ENCODE data around the gene SLCO4C1.

The SLCO4C1 gene

GRCh38 chr5:102312586-102313370, 16.7 kb upstream of the SLCO4C1 start:
- TF ChIP-seq CTCF (IDR thresholded peaks at IDR 0.05; ENCODE audit: insufficient read depth, low read depth, low read length, missing control alignments): no peak
- no peak for DNase-seq (ENCODE audit: low read depth)
- H3K4me3 ChIP-seq (ENCODE audit: low read depth, low read length): no peak overlapping the region

- no peak for DNase-seq (ENCODE audit: low read depth)
- TF ChIP-seq CTCF (IDR thresholded peaks at IDR 0.05; ENCODE audit: insufficient read depth, low read depth, low read length, missing control alignments): no peak
- H3K4me3 ChIP-seq (ENCODE audit: low read depth, low read length): no peak overlapping the region
Measured at GRCh38 chr5:102309586-102309985, 13.5 kb upstream of the SLCO4C1 start.

- no peak overlapping the region for H3K4me3 ChIP-seq (ENCODE audit: low read depth, low read length)
- no peak for TF ChIP-seq CTCF (IDR thresholded peaks at IDR 0.05; ENCODE audit: insufficient read depth, low read depth, low read length, missing control alignments)
- DNase-seq (ENCODE audit: low read depth): no peak
Measured at GRCh38 chr5:102307232-102307631, 11.1 kb upstream of the SLCO4C1 start.

DNA sequence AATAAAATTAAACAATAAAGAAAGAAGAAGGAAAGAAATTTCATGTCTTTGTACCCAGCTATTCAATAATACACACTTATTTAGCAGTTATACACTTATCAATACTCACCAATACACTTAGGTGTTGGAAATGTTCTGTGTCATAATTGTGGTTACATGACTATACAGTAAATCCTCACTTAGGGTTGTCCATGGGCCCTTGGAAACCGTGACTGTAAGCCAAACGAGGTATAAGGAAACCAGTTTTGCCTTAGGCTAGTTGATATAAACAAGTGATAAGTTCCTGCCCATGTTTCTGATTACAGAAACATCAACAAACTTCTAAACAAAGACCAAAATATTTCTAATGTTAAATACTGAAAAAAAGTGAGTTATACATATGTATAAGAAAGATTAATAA, 10.0 kb upstream of the SLCO4C1 start:
- H3K4me3 ChIP-seq (ENCODE audit: low read depth, low read length): no peak overlapping the region
- DNase-seq (ENCODE audit: low read depth): no peak
- no peak for TF ChIP-seq CTCF (IDR thresholded peaks at IDR 0.05; ENCODE audit: insufficient read depth, low read depth, low read length, missing control alignments)

- no peak for DNase-seq (ENCODE audit: low read depth)
- no peak for TF ChIP-seq CTCF (IDR thresholded peaks at IDR 0.05; ENCODE audit: insufficient read depth, low read depth, low read length, missing control alignments)
- H3K4me3 ChIP-seq (ENCODE audit: low read depth, low read length): peak overlapping the region; percentile 30
Measured at GRCh38 chr5:102295534-102296177, 428 bp downstream of the SLCO4C1 start.

- TF ChIP-seq CTCF (IDR thresholded peaks at IDR 0.05; ENCODE audit: insufficient read depth, low read depth, low read length, missing control alignments): no peak
- no peak for DNase-seq (ENCODE audit: low read depth)
- H3K4me3 ChIP-seq (ENCODE audit: low read depth, low read length): no peak overlapping the region
Measured at GRCh38 chr5:102294886-102295395, 1.1 kb downstream of the SLCO4C1 start.
